ENCODE data around the gene DOLPP1.

DNA sequence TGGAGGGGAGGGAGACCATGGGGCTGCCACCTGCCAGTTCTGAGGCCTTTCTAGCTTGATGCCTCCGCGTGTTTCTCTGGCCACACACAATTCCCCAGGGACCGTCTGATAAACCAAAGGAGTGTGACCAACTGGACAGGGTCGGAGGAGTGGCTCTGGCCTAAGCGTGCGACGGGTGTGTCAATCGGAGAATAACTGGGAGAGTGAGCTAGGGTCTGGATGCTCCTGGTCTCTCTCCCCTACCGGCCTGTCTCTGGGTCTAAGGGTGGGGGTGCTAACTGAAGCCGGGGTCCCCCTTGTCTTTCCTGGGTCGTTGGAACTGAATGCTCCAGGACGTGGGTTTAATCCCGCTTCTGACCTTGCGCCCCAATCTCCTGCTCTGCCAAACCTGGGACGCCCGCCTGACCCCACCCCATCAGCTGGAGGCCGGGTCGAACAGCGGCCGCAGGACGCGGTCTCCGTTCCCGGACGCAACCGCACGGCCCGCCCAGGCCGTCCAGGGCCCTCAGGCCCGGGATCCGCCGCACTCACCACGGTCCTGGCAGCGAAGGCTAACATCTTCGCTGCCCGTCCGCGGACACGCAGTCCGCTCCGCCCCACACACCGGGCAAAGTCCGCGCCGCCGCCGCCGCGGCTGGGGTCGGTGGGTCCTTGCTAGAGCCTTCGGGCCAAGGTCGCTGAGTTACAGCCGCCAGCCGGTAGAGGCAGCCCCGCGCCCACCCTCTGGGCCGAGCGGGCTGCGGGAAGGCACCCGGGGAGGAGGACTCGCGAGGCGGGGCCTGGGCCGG, 29.2 kb downstream of the DOLPP1 start:
- TF ChIP-seq POLR2A (IDR thresholded peaks at IDR 0.05; ENCODE audit: low read length) (no peak), GATA1 (IDR thresholded peaks at IDR 0.05; ENCODE audit: low read depth, low read length) (no peak)
